OCI-LY1 (cell line): ENCODE data around the gene NDST3.
"Not testable (repeated sequence)": the region's sequence is repeated elsewhere in the genome, so short reads cannot be mapped to it uniquely, and the experiment has no call there.

ENCODE experiments used
- H2AFZ ChIP-seq: fragments of 200-600 bp; sonication (generic), shearing (Covaris generic); 2 replicates; pipeline ENCODE4 v1.6.0; 2014; ENCODE audit warnings: antibody characterized with exemption, mild to moderate bottlenecking, low read length
- H3F3A ChIP-seq: fragments of 200-600 bp; sonication (generic), shearing (Covaris generic); 2 replicates; pipeline ENCODE4 v1.6.0; 2014; ENCODE audit warnings: mild to moderate bottlenecking, antibody characterized with exemption, low read length, moderate library complexity; ENCODE audit not compliant: insufficient read depth
- H3K27ac ChIP-seq: fragments of 200-600 bp; sonication (generic); 2 replicates; pipeline ENCODE4 v1.5.1; 2014; ENCODE audit warnings: low read length, mixed run types, mild to moderate bottlenecking, low read depth; ENCODE audit not compliant: poor library complexity, severe bottlenecking
- H3K27me3 ChIP-seq: fragments of 200-600 bp; sonication (generic); 2 replicates; pipeline ENCODE4 v1.6.0; 2014; ENCODE audit warnings: antibody characterized with exemption, mild to moderate bottlenecking, low read length, moderate library complexity; ENCODE audit not compliant: insufficient read depth
- H3K36me3 ChIP-seq: fragments of 200-600 bp; sonication (generic); 2 replicates; pipeline ENCODE4 v1.6.1; 2014; ENCODE audit warnings: mild to moderate bottlenecking, antibody characterized with exemption, low read length, moderate library complexity, mixed read lengths; ENCODE audit not compliant: insufficient read depth
- H3K4me1 ChIP-seq: fragments of 200-600 bp; sonication (generic); 2 replicates; pipeline ENCODE4 v1.5.1; 2014; ENCODE audit warnings: mild to moderate bottlenecking, low read length, moderate library complexity; ENCODE audit not compliant: insufficient read depth, severe bottlenecking
- H3K4me2 ChIP-seq: fragments of 200-600 bp; sonication (generic), shearing (Covaris generic); 2 replicates; pipeline ENCODE4 v1.6.1; 2014; ENCODE audit warnings: low read length
- H3K4me3 ChIP-seq: fragments of 200-600 bp; sonication (generic); 2 replicates; pipeline ENCODE4 v1.5.1; 2014; ENCODE audit warnings: low read length, low read depth, mild to moderate bottlenecking, mixed read lengths; ENCODE audit not compliant: poor library complexity, severe bottlenecking
- H3K79me2 ChIP-seq: fragments of 200-600 bp; shearing (Covaris generic); 2 replicates; pipeline ENCODE4 v1.6.1; 2016; ENCODE audit warnings: mixed run types, low read length, mixed read lengths; ENCODE audit not compliant: insufficient read depth
- H3K9ac ChIP-seq: fragments of 200-600 bp; sonication (generic), shearing (Covaris generic); 2 replicates; pipeline ENCODE4 v1.6.1; 2014; ENCODE audit warnings: mild to moderate bottlenecking, low read length, mixed read lengths
- H3K9me2 ChIP-seq: fragments of 200-600 bp; sonication (generic), shearing (Covaris generic); 2 replicates; pipeline ENCODE4 v1.6.1; 2014; ENCODE audit warnings: low read depth, mild to moderate bottlenecking, low read length, mixed read lengths
- H3K9me3 ChIP-seq: fragments of 200-600 bp; shearing (Covaris generic); 2 replicates; pipeline ENCODE4 v1.6.1; 2014; ENCODE audit warnings: low read length, mixed read lengths
- H4K20me1 ChIP-seq: fragments of 200-600 bp; sonication (generic), shearing (Covaris generic); 2 replicates; pipeline ENCODE4 v1.6.0; 2016; ENCODE audit warnings: mild to moderate bottlenecking, low read length; ENCODE audit not compliant: insufficient read depth
- EZH2 ChIP-seq: fragments of 200-600 bp; sonication (generic), shearing (Covaris generic); IDR thresholded peaks from 2 replicates; pipeline ENCODE4 v1.8.0; 2017; ENCODE audit warnings: borderline replicate concordance, mixed run types, mild to moderate bottlenecking, antibody characterized with exemption, low read length, moderate library complexity, mixed read lengths
- TF ChIP-seq, protein P1 (sequence below): fragments of 200-600 bp; sonication (generic), shearing (Covaris generic); IDR thresholded peaks from 2 replicates; pipeline ENCODE4 v1.5.1; 2017; ENCODE audit warnings: mild to moderate bottlenecking, antibody characterized with exemption, low read length, moderate library complexity, mixed read lengths

NDST3 gene

DNA sequence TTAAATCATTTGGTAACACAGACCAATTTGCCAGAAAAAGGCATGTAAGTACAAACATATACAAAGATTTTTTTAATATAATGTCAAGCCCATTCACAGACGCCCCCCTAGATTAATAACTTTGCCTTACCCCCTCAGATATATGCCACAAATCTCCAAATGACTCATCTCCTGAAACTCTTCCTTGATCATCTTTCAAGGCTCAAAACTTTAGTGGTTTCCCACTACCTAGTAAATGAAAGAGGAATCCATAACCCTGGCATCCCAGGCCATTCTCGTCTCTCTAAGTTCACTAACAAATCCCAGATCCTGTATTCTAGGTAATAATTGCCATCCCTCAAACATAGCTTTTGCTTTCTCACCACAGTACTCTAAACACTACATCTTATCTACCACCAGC, 256.7 kb downstream of the NDST3 start:
- Histone ChIP-seq H3K9ac (no peak overlapping the region), H2AFZ (no peak overlapping the region), H3K4me2 (no peak overlapping the region), H3K9me3 (no peaks in the 10 kb centered on the region), H3K36me3 (no peaks in the 10 kb centered on the region), H3K4me1 (no peaks in the 10 kb centered on the region), H3K9me2 (no peaks in the 10 kb centered on the region), H3K27ac (no peak overlapping the region), H4K20me1 (no peaks in the 10 kb centered on the region), H3K4me3 (no peak overlapping the region), H3K27me3 (no peaks in the 10 kb centered on the region), H3F3A (no peaks in the 10 kb centered on the region), H3K79me2 (no peaks in the 10 kb centered on the region)
- no peak for TF ChIP-seq EZH2
- TF ChIP-seq, protein P1, sequence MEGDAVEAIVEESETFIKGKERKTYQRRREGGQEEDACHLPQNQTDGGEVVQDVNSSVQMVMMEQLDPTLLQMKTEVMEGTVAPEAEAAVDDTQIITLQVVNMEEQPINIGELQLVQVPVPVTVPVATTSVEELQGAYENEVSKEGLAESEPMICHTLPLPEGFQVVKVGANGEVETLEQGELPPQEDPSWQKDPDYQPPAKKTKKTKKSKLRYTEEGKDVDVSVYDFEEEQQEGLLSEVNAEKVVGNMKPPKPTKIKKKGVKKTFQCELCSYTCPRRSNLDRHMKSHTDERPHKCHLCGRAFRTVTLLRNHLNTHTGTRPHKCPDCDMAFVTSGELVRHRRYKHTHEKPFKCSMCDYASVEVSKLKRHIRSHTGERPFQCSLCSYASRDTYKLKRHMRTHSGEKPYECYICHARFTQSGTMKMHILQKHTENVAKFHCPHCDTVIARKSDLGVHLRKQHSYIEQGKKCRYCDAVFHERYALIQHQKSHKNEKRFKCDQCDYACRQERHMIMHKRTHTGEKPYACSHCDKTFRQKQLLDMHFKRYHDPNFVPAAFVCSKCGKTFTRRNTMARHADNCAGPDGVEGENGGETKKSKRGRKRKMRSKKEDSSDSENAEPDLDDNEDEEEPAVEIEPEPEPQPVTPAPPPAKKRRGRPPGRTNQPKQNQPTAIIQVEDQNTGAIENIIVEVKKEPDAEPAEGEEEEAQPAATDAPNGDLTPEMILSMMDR, result no peak

DNA sequence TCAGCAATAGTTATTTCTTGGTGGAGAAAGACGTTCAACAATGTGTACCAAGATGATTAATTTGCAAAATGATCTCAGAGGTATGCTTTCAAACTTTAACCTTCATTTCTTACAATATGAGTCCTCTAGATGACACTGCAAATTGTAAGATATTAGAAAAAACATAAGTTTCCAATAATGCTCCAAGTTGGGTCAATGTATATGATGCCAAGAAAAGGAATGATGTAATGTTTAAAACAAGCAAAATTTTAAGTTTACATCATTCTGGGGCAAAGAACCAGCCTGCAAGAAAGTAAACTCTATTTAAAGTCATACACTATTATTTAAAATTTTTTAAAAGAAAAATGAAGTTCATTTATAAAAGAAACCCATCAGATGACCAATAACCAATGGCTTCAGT, 262.4 kb downstream of the NDST3 start:
- Histone ChIP-seq H3K27ac (no peak overlapping the region), H3K9me3 (no peaks in the 10 kb centered on the region), H3K27me3 (no peaks in the 10 kb centered on the region), H3K4me1 (no peaks in the 10 kb centered on the region), H3K9me2 (no peaks in the 10 kb centered on the region), H4K20me1 (no peaks in the 10 kb centered on the region), H3K9ac (no peak overlapping the region), H3K79me2 (no peaks in the 10 kb centered on the region), H2AFZ (no peak overlapping the region), H3F3A (no peaks in the 10 kb centered on the region; the same call in 1 of the 2 replicates), H3K4me3 (no peak overlapping the region), H3K4me2 (no peak overlapping the region), H3K36me3 (no peaks in the 10 kb centered on the region)
- no peak for TF ChIP-seq EZH2
- TF ChIP-seq, protein P1, result no peak

DNA sequence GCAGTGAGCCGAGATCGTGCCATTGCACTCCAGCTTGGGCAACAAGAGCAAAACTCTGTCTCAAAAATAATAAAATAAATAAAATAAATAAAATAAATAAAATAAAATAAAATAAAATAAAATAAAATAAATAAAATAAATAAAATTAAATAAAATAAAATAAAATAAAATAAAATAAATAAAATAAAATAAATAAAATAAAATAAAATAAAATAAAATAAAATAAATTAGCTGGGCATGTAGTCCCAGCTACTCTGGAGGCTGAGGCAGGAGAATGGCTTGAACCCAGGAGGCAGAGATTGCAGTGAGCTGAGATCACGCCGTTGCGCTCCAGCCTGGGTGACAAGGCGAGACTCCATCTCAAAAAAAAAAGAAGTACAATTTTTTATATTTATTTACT, 265.3 kb downstream of the NDST3 start:
- not testable (repeated sequence) for H3F3A ChIP-seq, H3K9me3 ChIP-seq, H3K4me2 ChIP-seq, H3K36me3 ChIP-seq, H2AFZ ChIP-seq, H3K4me3 ChIP-seq, H3K9me2 ChIP-seq, H3K79me2 ChIP-seq, H3K4me1 ChIP-seq, H3K9ac ChIP-seq, H3K27me3 ChIP-seq, H4K20me1 ChIP-seq, H3K27ac ChIP-seq

DNA sequence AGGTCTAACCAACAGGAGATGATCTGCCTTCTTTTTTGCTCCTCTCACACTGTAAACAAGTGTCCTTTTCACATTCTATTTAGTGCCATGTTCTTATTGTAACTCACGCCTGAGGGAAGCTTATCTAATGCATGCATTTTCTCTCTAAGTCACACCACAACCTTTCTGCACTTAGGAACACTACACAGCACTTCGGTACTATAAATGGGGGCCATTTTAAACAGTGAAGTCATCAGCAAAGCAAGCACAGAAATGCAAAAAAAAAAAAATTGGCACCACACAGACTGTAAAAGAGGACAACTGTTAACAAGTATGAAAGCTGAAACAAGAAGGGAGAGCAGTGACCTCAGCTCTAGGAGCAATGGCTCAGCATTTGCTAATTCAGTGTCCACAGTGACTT, 273.4 kb downstream of the NDST3 start:
- no peaks in the 10 kb centered on the region for H4K20me1 ChIP-seq
- no peak overlapping the region for H3K27ac ChIP-seq
- no peaks in the 10 kb centered on the region for H3K9me3 ChIP-seq
- no peaks in the 10 kb centered on the region for H3K9me2 ChIP-seq
- no peaks in the 10 kb centered on the region for H3K36me3 ChIP-seq
- H3F3A ChIP-seq, result no peaks in the 10 kb centered on the region
- H3K27me3 ChIP-seq, result no peaks in the 10 kb centered on the region
- no peaks in the 10 kb centered on the region for H3K4me1 ChIP-seq
- H3K4me3 ChIP-seq, result no peak overlapping the region
- TF ChIP-seq, protein P1, result no peak
- TF ChIP-seq EZH2, result no peak
- H3K9ac ChIP-seq, result no peak overlapping the region
- no peaks in the 10 kb centered on the region for H3K79me2 ChIP-seq
- H2AFZ ChIP-seq, result no peak overlapping the region
- no peak overlapping the region for H3K4me2 ChIP-seq
